Measurements from ENCODE around the gene HJV.

HJV gene

DNA sequence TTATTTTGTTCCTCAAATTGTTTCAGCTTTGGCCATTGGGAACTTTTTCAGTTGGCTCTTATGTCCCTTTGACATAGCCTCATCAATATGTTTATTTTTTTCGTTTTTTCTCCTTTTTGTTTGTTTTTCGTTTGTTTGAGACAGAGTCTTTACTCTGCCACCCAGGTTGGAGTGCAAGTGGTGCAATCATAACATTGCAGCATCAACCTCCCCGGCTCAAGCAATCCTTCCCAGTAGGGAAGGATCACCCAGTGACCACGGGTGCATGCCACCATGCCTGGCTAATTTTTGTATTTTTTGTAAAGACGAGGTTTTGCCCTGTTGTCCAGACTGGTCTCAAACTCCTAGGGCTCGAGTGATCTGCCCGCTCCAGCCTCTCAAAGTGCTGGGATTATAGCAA lies 49.0 kb downstream of the HJV start:
- DNase-seq, result no peak

Measured in Kasumi-1 (cell line).